HepG2 (cell line): ENCODE data around the gene TNFRSF11A. TPM values are rescaled to one million over a fixed set of nuclear protein-coding genes. Genes with fewer than 3 reads are reported as not detected.
A peak's percentile ranks its signal among the peaks of the same experiment; 100 is the strongest.

ENCODE experiments used
- CBX2 ChIP-seq, 2 experiments: fragments of 200-600 bp in 1 of 2; sonication (generic); formaldehyde crosslinking in 1 of 2; IDR thresholded peaks; 2 replicates each; pipeline versions ENCODE4 v1.7.0 to v1.8.1; 2018 to 2022; ENCODE audit warnings: low read depth in 2 of 2, low read length in 1 of 2, mild to moderate bottlenecking in 1 of 2, missing genetic modification reagents in 1 of 2
- CHD4 ChIP-seq: fragments of 200-600 bp; sonication (generic); IDR thresholded peaks from 2 replicates; pipeline ENCODE4 v1.7.0; 2017; ENCODE audit warnings: mild to moderate bottlenecking, low read length, borderline replicate concordance
- DNMT3B ChIP-seq: conservative IDR thresholded peaks from 2 replicates; pipeline ENCODE4 v1.6.1; 2016; ENCODE audit warnings: missing biosample characterization, control low read depth
- DPF2 ChIP-seq: sonication (generic); formaldehyde crosslinking; IDR thresholded peaks from 2 replicates; pipeline ENCODE4 v1.4.0; 2020; ENCODE audit warnings: mild to moderate bottlenecking, low read depth, missing genetic modification reagents, borderline replicate concordance
- EHMT2 ChIP-seq: fragments of 200-600 bp; sonication (generic); IDR thresholded peaks from 2 replicates; pipeline ENCODE4 v1.7.0; 2017; ENCODE audit warnings: antibody characterized with exemption, low read depth, low read length, borderline replicate concordance
- ERF ChIP-seq: IDR thresholded peaks from 2 replicates; pipeline ENCODE4 v1.6.1; 2018; ENCODE audit warnings: missing biosample characterization, missing genetic modification reagents
- EZH2 ChIP-seq: conservative IDR thresholded peaks from 2 replicates; pipeline ENCODE4 v1.6.1; 2012; ENCODE audit warnings: mild to moderate bottlenecking, low read depth, low read length, moderate library complexity
- FOXA1 ChIP-seq, 2 experiments: fragments of 450-650 bp in 1 of 2; sonication (generic) in 1 of 2; formaldehyde crosslinking in 1 of 2; IDR thresholded peaks; 2 replicates each; pipeline versions ENCODE4 v1.4.0 to v1.6.1; 2016 to 2020; ENCODE audit warnings: missing genetic modification reagents in 1 of 2
- FOXJ3 ChIP-seq: sonication (generic); formaldehyde crosslinking; IDR thresholded peaks from 2 replicates; pipeline ENCODE4 v1.4.0; 2020; ENCODE audit warnings: missing genetic modification reagents, mild to moderate bottlenecking, borderline replicate concordance
- FOXP1 ChIP-seq, 2 experiments: fragments of 450-650 bp in 1 of 2; IDR thresholded peaks; 2 replicates each; pipeline ENCODE4 v1.6.1; 2017 to 2018; ENCODE audit warnings: antibody characterized with exemption in 1 of 2
- JUN ChIP-seq: sonication (generic); formaldehyde crosslinking; IDR thresholded peaks from 2 replicates; pipeline ENCODE4 v1.4.0; 2020; ENCODE audit warnings: mild to moderate bottlenecking, missing genetic modification reagents
- JUND ChIP-seq: sonication (generic); formaldehyde crosslinking; IDR thresholded peaks from 2 replicates; pipeline ENCODE4 v1.8.0; 2022; ENCODE audit warnings: mild to moderate bottlenecking, missing genetic modification reagents
- NFIB ChIP-seq: sonication (generic); formaldehyde crosslinking; IDR thresholded peaks from 2 replicates; pipeline ENCODE4 v1.9.0; 2021; ENCODE audit warnings: missing genetic modification reagents, mild to moderate bottlenecking, borderline replicate concordance
- NR2F6 ChIP-seq, 2 experiments: IDR thresholded peaks; 2 replicates each; pipeline ENCODE4 v1.6.1; 2016; ENCODE audit warnings: antibody characterized with exemption in 1 of 2, mild to moderate bottlenecking in 1 of 2
- ZNF253 ChIP-seq: sonication (generic); formaldehyde crosslinking; IDR thresholded peaks from 2 replicates; pipeline ENCODE4 v1.8.0; 2022; ENCODE audit warnings: mild to moderate bottlenecking, missing genetic modification reagents, borderline replicate concordance
- ZNF292 ChIP-seq: sonication (generic); formaldehyde crosslinking; IDR thresholded peaks from 2 replicates; pipeline ENCODE4 v1.8.1; 2022; ENCODE audit warnings: mild to moderate bottlenecking, low read depth, missing genetic modification reagents, borderline replicate concordance
- ZNF44 ChIP-seq: sonication (generic); formaldehyde crosslinking; IDR thresholded peaks from 2 replicates; pipeline ENCODE4 v1.5.1; 2020; ENCODE audit warnings: mild to moderate bottlenecking, missing genetic modification reagents
- ZNF441 ChIP-seq: sonication (generic); formaldehyde crosslinking; IDR thresholded peaks from 2 replicates; pipeline ENCODE4 v1.7.0; 2021; ENCODE audit warnings: missing genetic modification reagents, borderline replicate concordance
- ZNF564 ChIP-seq: sonication (generic); formaldehyde crosslinking; IDR thresholded peaks from 2 replicates; pipeline ENCODE4 v1.8.1; 2023; ENCODE audit warnings: mild to moderate bottlenecking, missing genetic modification reagents
- ZNF598 ChIP-seq: sonication (generic); formaldehyde crosslinking; IDR thresholded peaks from 2 replicates; pipeline ENCODE4 v1.5.1; 2020; ENCODE audit warnings: mild to moderate bottlenecking, missing genetic modification reagents, borderline replicate concordance
- ZNF605 ChIP-seq: sonication (generic); formaldehyde crosslinking; IDR thresholded peaks from 2 replicates; pipeline ENCODE4 v1.8.0; 2022; ENCODE audit warnings: mild to moderate bottlenecking, missing genetic modification reagents
- ZNF678 ChIP-seq: sonication (generic); formaldehyde crosslinking; IDR thresholded peaks from 2 replicates; pipeline ENCODE4 v1.4.0; 2020; ENCODE audit warnings: mild to moderate bottlenecking, missing genetic modification reagents
- ZNF776 ChIP-seq: sonication (generic); formaldehyde crosslinking; IDR thresholded peaks from 2 replicates; pipeline ENCODE4 v1.4.0; 2020; ENCODE audit warnings: mild to moderate bottlenecking, missing genetic modification reagents
- polyA plus RNA-seq, 8 experiments: library from polyadenylated mRNA; depleted of rRNA in 3 of 8; stranded (reverse) in 7 of 8; unstranded in 1 of 8; fragments of >200 nt; fragmentation: Illumina TruSeq in 4 of 8; extraction: Trizol in 4 of 8; gene quantifications; 2 replicates each; pipeline versions ENCODE4 v1.2.1 to v1.2.3, GENCODE V29; 2011 to 2016; ENCODE audit warnings: low read depth in 4 of 8, missing spikeins in 1 of 8, mixed read lengths in 1 of 8; ENCODE audit not compliant: insufficient read depth in 1 of 8
- total RNA-seq, 5 experiments: library from RNA; depleted of rRNA; stranded (reverse); fragments of >200 nt; fragmentation: Illumina TruSeq; extraction: Trizol; gene quantifications; 2 replicates each; pipeline ENCODE4 v1.2.3, GENCODE V29; 2016; ENCODE audit warnings: low read depth in 1 of 5
- TF ChIP-seq, protein P1 (sequence below): sonication (generic); IDR thresholded peaks from 2 replicates; pipeline ENCODE4 v1.6.1; 2016; ENCODE audit warnings: low read depth, borderline replicate concordance
- TF ChIP-seq, protein P2 (sequence below): sonication (generic); formaldehyde crosslinking; IDR thresholded peaks from 2 replicates; pipeline ENCODE4 v1.5.0; 2020; ENCODE audit warnings: mild to moderate bottlenecking, missing genetic modification reagents
- TF ChIP-seq, protein P3 (sequence below): IDR thresholded peaks from 2 replicates; pipeline ENCODE4 v1.6.1; 2012; ENCODE audit warnings: low read depth, low read length, improper control_type of control experiment

TNFRSF11A gene
- total and polyA plus RNA-seq, 2 of the 13 experiments (the other 11 are each of a cell fraction or from before 2014, with no cell fraction given), result 4.6 to 6.4 TPM

DNA sequence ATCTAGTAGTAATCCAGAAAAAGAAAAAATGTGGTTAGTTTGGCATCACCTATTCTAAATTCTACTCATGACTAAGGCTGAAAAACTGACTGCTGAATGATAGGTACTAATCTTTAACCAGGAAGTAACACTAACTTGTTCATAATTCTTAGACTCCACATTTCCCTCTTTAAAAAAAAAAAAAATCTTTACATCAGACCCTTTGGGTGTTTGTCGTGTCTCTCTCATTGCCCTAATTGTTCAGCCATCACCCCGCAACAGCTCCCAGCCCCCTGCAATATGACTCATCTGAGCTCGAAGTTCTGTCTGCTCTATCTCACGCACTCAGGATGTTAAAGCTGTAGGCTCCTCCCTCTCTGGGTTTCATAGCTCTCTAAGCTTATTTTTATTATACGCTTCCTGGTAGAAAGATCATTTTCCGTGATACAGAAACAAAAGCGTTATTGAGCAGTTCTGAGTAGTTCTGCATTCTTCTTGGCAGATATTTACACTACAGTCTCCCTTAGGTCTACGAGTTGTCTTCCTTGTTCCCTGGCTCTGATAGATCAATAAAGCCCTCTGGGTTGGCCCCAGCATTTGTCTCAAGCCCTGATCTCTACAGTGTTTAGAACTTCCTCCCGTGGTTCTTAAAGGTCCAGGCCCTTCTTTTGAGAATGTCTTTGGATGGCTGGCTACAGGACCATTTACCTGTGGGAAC is 95.6 kb downstream of the TNFRSF11A start (continued):
- TF ChIP-seq ZNF441 (CRISPR knock-in tag), result 0 out of 2 replicates have a peak, but pooled peaks have one; percentile 25
- TF ChIP-seq FOXP1 (IDR thresholded peaks at IDR 0.05), result no peak
- peak; percentile 10; the same call in 1 of the 2 replicates for TF ChIP-seq FOXP1 (CRISPR knock-in tag; IDR thresholded peaks at IDR 0.05)
- TF ChIP-seq, protein P1, sequence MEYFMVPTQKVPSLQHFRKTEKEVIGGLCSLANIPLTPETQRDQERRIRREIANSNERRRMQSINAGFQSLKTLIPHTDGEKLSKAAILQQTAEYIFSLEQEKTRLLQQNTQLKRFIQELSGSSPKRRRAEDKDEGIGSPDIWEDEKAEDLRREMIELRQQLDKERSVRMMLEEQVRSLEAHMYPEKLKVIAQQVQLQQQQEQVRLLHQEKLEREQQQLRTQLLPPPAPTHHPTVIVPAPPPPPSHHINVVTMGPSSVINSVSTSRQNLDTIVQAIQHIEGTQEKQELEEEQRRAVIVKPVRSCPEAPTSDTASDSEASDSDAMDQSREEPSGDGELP, result 0 out of 2 replicates have a peak, but pooled peaks have one; percentile 24
- TF ChIP-seq EZH2, result no peak
- no peak for TF ChIP-seq ZNF776 (CRISPR knock-in tag)
- no peak for TF ChIP-seq ZNF598 (CRISPR knock-in tag)
- peak; percentile 91 for TF ChIP-seq ZNF292 (CRISPR knock-in tag)
- 0 out of 2 replicates have a peak, but pooled peaks have one; percentile 22 for TF ChIP-seq ZNF44 (CRISPR knock-in tag)
- TF ChIP-seq CBX2 (IDR thresholded peaks at IDR 0.05; ENCODE audit: low read depth, low read length), result no peak
- no peak for TF ChIP-seq CBX2 (CRISPR knock-in tag; IDR thresholded peaks at IDR 0.05; ENCODE audit: low read depth)
- TF ChIP-seq FOXA1 (IDR thresholded peaks at IDR 0.05), result no peak
- peak; percentile 39; the same call in 1 of the 2 replicates for TF ChIP-seq FOXA1 (CRISPR knock-in tag; IDR thresholded peaks at IDR 0.05)
- no peak for TF ChIP-seq ZNF678 (CRISPR knock-in tag)
- peak; percentile 74; the same call in 1 of the 2 replicates for TF ChIP-seq JUN (CRISPR knock-in tag)
- TF ChIP-seq FOXJ3, result no peak
- peak; percentile 58; the same call in 1 of the 2 replicates for TF ChIP-seq DPF2 (CRISPR knock-in tag)
- peak; percentile 77; the same call in 1 of the 2 replicates for TF ChIP-seq JUND
- TF ChIP-seq ZNF605, result no peak
- no peak for TF ChIP-seq ZNF253
- no peak for TF ChIP-seq ZNF564 (CRISPR knock-in tag)
- TF ChIP-seq EHMT2, result peak; percentile 46; the same call in 1 of the 2 replicates
- peak; percentile 87; the same call in 1 of the 2 replicates for TF ChIP-seq CHD4
- TF ChIP-seq, protein P2, sequence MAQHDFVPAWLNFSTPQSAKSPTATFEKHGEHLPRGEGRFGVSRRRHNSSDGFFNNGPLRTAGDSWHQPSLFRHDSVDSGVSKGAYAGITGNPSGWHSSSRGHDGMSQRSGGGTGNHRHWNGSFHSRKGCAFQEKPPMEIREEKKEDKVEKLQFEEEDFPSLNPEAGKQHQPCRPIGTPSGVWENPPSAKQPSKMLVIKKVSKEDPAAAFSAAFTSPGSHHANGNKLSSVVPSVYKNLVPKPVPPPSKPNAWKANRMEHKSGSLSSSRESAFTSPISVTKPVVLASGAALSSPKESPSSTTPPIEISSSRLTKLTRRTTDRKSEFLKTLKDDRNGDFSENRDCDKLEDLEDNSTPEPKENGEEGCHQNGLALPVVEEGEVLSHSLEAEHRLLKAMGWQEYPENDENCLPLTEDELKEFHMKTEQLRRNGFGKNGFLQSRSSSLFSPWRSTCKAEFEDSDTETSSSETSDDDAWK (CRISPR knock-in tag), result no peak
- no peak for TF ChIP-seq NR2F6 (IDR thresholded peaks at IDR 0.05)
- peak; percentile 18; the same call in 1 of the 2 replicates for TF ChIP-seq NR2F6 (CRISPR knock-in tag; IDR thresholded peaks at IDR 0.05)
- TF ChIP-seq, protein P3, sequence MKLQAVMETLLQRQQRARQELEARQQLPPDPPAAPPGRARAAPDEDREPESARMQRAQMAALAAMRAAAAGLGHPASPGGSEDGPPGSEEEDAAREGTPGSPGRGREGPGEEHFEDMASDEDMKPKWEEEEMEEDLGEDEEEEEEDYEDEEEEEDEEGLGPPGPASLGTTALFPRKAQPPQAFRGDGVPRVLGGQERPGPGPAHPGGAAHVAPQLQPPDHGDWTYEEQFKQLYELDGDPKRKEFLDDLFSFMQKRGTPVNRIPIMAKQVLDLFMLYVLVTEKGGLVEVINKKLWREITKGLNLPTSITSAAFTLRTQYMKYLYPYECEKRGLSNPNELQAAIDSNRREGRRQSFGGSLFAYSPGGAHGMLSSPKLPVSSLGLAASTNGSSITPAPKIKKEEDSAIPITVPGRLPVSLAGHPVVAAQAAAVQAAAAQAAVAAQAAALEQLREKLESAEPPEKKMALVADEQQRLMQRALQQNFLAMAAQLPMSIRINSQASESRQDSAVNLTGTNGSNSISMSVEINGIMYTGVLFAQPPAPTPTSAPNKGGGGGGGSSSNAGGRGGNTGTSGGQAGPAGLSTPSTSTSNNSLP, result 0 out of 2 replicates have a peak, but pooled peaks have one; percentile 32
- TF ChIP-seq ERF, result 0 out of 2 replicates have a peak, but pooled peaks have one; percentile 8
- no peak for TF ChIP-seq DNMT3B (CRISPR knock-in tag)
- TF ChIP-seq NFIB (CRISPR knock-in tag), result no peak
